Gastrocnemius medialis (tissue), 4 donors: ENCODE results near the gene IMMT.

Experiments used
- POLR2A ChIP-seq, 2 donors: fragments of 450-650 bp; IDR thresholded peaks; one replicate each; pipeline ENCODE4 v1.6.1; 2017; ENCODE audit warnings: antibody characterized with exemption in 2 of 2, mild to moderate bottlenecking in 2 of 2, moderate library complexity in 2 of 2
- TF ChIP-seq, protein P1 (sequence below), 5 experiments: fragments of 450-650 bp in 3 of 5; fragments of 200-600 bp in 2 of 5; sonication (generic) in 2 of 5; IDR thresholded peaks in 4 of 5; conservative IDR thresholded peaks in 1 of 5; 1 replicate in 4 of 5; 2 replicates in 1 of 5; pipeline ENCODE4 v1.5.1; 2016 to 2019; ENCODE audit warnings: antibody characterized with exemption in 5 of 5, mild to moderate bottlenecking in 3 of 5, moderate library complexity in 3 of 5

DNA sequence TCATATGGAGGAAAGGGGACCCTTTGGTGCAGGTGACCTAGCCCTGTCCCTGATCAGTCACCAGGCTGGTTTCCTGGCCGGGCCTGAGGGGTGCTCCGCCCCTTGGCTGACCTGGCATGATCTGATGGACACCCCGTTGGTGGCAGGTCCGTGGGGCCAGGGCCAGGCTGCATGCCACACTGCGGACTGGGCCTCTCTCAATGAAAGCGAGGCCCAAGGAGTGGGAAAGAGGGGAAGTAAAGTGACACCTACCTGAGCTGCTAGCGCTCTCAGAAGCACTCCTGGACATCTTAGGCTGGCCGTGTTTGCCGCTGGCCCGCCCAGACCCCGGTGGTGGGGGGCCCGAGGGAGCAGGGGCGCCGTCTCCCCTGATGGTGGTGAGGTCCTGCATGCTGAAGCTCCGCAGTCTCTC, 37.1 kb upstream of the IMMT start:
- TF ChIP-seq, protein P1, sequence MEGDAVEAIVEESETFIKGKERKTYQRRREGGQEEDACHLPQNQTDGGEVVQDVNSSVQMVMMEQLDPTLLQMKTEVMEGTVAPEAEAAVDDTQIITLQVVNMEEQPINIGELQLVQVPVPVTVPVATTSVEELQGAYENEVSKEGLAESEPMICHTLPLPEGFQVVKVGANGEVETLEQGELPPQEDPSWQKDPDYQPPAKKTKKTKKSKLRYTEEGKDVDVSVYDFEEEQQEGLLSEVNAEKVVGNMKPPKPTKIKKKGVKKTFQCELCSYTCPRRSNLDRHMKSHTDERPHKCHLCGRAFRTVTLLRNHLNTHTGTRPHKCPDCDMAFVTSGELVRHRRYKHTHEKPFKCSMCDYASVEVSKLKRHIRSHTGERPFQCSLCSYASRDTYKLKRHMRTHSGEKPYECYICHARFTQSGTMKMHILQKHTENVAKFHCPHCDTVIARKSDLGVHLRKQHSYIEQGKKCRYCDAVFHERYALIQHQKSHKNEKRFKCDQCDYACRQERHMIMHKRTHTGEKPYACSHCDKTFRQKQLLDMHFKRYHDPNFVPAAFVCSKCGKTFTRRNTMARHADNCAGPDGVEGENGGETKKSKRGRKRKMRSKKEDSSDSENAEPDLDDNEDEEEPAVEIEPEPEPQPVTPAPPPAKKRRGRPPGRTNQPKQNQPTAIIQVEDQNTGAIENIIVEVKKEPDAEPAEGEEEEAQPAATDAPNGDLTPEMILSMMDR (IDR thresholded peaks at IDR 0.05 in 4 of 5, conservative IDR thresholded peaks at IDR 0.05 in 1 of 5), result no peak
- TF ChIP-seq POLR2A (IDR thresholded peaks at IDR 0.05), result no peak
